ENCODE results near the gene CHD1.

CHD1 gene

GRCh38 chr5:98891591-98891990 is 37.2 kb downstream of the CHD1 start:
- H3K27ac ChIP-seq: no peak overlapping the region

GRCh38 chr5:98880598-98880997 is 48.2 kb downstream of the CHD1 start:
- H3K27ac ChIP-seq: no peak overlapping the region

More at GRCh38 chr5:98891591-98891990, 37.2 kb downstream of the CHD1 start:
- no peak for TF ChIP-seq CTCF (conservative IDR thresholded peaks at IDR 0.05)

GRCh38 chr5:98880151-98880550 is 48.7 kb downstream of the CHD1 start:
- no peak for TF ChIP-seq CTCF (conservative IDR thresholded peaks at IDR 0.05)
- H3K27ac ChIP-seq: no peak overlapping the region

More at GRCh38 chr5:98880598-98880997, 48.2 kb downstream of the CHD1 start:
- TF ChIP-seq CTCF (conservative IDR thresholded peaks at IDR 0.05): no peak

GRCh38 chr5:98877600-98877999 is 51.2 kb downstream of the CHD1 start:
- H3K27ac ChIP-seq: no peak overlapping the region
- no peak for TF ChIP-seq CTCF (conservative IDR thresholded peaks at IDR 0.05)

- no peak overlapping the region for H3K27ac ChIP-seq
- no peak for TF ChIP-seq CTCF (conservative IDR thresholded peaks at IDR 0.05)
These were observed 56.1 kb downstream of the CHD1 start for GRCh38 chr5:98872674-98873073.

GRCh38 chr5:98865690-98866089 is 63.1 kb downstream of the CHD1 start:
- H3K27ac ChIP-seq: no peak overlapping the region; the same call in 1 of the 2 replicates
- no peak for TF ChIP-seq CTCF (conservative IDR thresholded peaks at IDR 0.05)

- H3K27ac ChIP-seq: no peak overlapping the region
- no peak for TF ChIP-seq CTCF (conservative IDR thresholded peaks at IDR 0.05)
These were observed 81.8 kb downstream of the CHD1 start for GRCh38 chr5:98847054-98847453.

All from VCaP (cell line).